Progenitor cell of endocrine pancreas (in vitro differentiated cells): ENCODE results near the gene ABCA1. TPM values are rescaled to one million over a fixed set of nuclear protein-coding genes. Genes with fewer than 3 reads are reported as not detected.
"Not testable (repeated sequence)": the region's sequence is repeated elsewhere in the genome, so short reads cannot be mapped to it uniquely, and the experiment has no call there.

Source experiments
- DNase-seq: peaks from one replicate; pipeline ENCODE4 v3.0.0; 2021; ENCODE audit warnings: low spot score; ENCODE audit not compliant: unreplicated experiment
- H3K27ac Mint-ChIP-seq: 2 replicates; pipeline ENCODE4 v1.8.0; 2021; ENCODE audit warnings: mild to moderate bottlenecking, moderate library complexity, mixed read lengths
- H3K27me3 Mint-ChIP-seq: 2 replicates; pipeline ENCODE4 v1.8.0; 2021; ENCODE audit warnings: mixed read lengths
- H3K36me3 Mint-ChIP-seq: 2 replicates; pipeline ENCODE4 v1.8.0; 2022; ENCODE audit warnings: mixed read lengths; ENCODE audit not compliant: insufficient read depth
- H3K4me1 Mint-ChIP-seq: 2 replicates; pipeline ENCODE4 v1.8.0; 2021; ENCODE audit warnings: low read depth, mixed read lengths
- H3K4me3 Mint-ChIP-seq: 2 replicates; pipeline ENCODE4 v1.8.0; 2021; ENCODE audit warnings: low read depth, mild to moderate bottlenecking, moderate library complexity, mixed read lengths
- H3K9me3 Mint-ChIP-seq: 2 replicates; pipeline ENCODE4 v1.8.0; 2021; ENCODE audit warnings: low read depth, mixed read lengths
- CTCF ChIP-seq: fragments of 200-600 bp; sonication (generic); IDR thresholded peaks from one replicate; pipeline ENCODE4 v1.5.0; 2021; ENCODE audit warnings: antibody characterized with exemption, mild to moderate bottlenecking; ENCODE audit not compliant: unreplicated experiment
- long read RNA-seq: library from polyadenylated mRNA; unstranded; transcript quantifications from one replicate; pipeline ENCODE4 v2.0.0, GENCODE V29; 2020
- total RNA-seq: library from RNA; stranded (reverse); gene quantifications from 2 replicates; pipeline ENCODE4 v1.2.1, GENCODE V29; 2021

The ABCA1 gene
- total RNA-seq, result 34.1 and 41.1 TPM in 2 replicates
- long read RNA-seq, partial matches to known transcripts, result 17 of 27 reads
- long read RNA-seq, other reads (novel, unspliced or antisense), result 10 of 27 reads

DNA sequence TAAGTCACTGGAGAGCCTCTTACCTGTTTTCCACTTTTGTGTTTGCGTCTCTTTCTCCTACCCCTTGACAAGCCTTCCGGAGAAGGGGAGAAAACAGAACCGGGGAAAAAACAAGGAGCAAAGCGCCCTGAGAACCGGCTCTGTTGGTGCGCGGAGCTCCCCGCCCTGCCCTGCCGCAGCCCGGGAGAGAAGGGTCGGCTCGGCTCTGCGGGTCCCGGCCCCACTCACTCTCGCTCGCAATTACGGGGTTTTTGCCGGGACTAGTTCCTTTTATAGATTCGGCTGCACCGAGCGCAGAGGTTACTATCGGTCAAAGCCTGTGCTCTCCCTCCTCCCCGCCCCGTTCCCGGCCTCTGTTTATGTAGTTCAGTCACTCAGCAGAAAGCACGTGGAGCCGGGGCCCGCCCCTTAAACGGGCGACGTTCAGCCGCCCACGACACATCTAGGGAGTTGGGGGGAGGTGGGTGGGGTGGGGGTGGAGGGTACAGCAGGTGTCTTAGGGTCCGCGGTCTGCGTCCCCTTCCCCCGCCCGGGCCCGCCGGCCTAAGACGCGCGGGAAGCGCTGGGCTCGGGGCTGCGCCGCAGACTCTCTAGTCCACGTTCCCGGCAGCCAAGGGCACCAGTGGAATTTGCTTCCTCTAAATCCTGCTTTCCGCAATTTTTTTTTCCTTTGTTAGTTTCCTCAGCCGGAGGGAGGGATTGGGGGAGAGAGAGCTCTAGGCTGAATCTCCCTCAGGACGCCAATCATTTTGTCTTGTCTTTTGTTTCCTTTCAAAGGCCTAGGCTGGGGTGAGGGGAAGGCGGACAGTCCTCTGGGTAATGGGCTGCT, at the start of gene ABCA1:
Gene ABCA1 (minus strand): TSS at position 244 of the 829 bp plus-strand sequence. CDS start 24,476 bp downstream, outside the sequence.
- H3K9me3 Mint-ChIP-seq, result no peaks in the 10 kb centered on the region
- peak within 1 kb of the TSS; percentile 98 for H3K27ac Mint-ChIP-seq
- DNase-seq, result peak; percentile 84
- H3K27me3 Mint-ChIP-seq, result no peaks in the 10 kb centered on the region
- H3K4me1 Mint-ChIP-seq, result peaks cover 18% of the 10 kb centered on the region
- peak within 1 kb of the TSS; percentile 92 for H3K4me3 Mint-ChIP-seq
- TF ChIP-seq CTCF, result no peak
- H3K36me3 Mint-ChIP-seq, result no peaks in the 10 kb centered on the region

GRCh38 chr9:104977580-104977979, 49.6 kb upstream of the ABCA1 start:
- no peaks in the 10 kb centered on the region for H3K27me3 Mint-ChIP-seq
- no peak overlapping the region for H3K4me3 Mint-ChIP-seq
- no peaks in the 10 kb centered on the region for H3K36me3 Mint-ChIP-seq
- no peaks in the 10 kb centered on the region for H3K9me3 Mint-ChIP-seq
- DNase-seq, result no peak
- peaks cover 4% of the 10 kb centered on the region for H3K4me1 Mint-ChIP-seq
- TF ChIP-seq CTCF, result no peak
- no peak overlapping the region for H3K27ac Mint-ChIP-seq

DNA sequence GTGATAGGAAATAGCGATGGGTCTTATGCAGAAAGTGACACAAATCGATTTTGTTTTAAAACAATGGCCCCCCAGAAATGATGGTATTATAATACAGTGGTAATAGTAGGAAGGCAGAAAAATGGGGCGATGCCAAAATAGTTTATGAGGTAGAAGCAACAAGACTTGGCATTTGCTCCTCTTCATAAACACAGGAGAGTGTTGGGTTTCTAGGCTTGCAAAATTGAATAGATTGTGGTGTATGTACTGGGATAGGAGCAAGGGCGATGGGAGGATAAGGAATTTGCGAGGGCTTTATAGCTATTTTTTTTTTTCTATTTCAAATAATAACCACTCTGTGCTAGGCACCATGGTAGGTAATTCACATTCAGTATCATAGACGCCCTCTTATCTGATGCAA, 49.2 kb upstream of the ABCA1 start:
- no peaks in the 10 kb centered on the region for H3K36me3 Mint-ChIP-seq

DNA sequence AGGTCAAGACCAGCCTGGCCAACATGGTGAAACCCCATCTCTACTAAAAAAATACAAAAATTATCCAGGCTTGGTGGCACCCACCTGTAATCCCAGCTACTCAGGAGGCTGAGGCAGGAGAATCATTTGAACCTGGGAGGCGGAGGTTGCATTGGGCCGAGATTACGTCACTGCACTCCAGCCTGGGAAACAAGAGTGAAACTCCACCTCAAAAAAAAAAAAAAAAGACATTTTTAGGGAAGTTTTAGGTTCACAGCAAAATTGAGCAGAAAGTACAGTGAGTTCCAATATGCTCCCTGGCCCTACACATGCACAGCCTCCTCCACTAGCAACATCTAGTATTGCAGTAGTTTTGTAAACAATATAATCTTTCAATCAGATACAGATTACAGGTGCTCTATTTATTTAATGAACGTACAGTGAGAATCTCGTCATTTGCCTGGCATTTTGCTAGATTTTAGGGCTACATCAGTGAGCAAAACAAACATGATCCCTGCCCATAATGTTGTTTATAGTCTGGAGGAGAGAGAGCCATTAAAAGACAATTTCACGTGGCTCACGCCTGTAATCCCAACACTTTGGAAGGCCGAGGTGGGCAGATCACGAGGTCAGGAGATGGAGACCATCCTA, 48.1 kb upstream of the ABCA1 start:
- not testable (repeated sequence) for H3K9me3 Mint-ChIP-seq, H3K27me3 Mint-ChIP-seq, H3K4me3 Mint-ChIP-seq, H3K36me3 Mint-ChIP-seq, H3K4me1 Mint-ChIP-seq, DNase-seq, H3K27ac Mint-ChIP-seq

More for the DNA sequence above, 49.2 kb upstream of the ABCA1 start:
- H3K27me3 Mint-ChIP-seq, result no peaks in the 10 kb centered on the region
- no peak for TF ChIP-seq CTCF
- no peaks in the 10 kb centered on the region for H3K9me3 Mint-ChIP-seq
- H3K4me1 Mint-ChIP-seq, result peaks cover 8% of the 10 kb centered on the region
- H3K27ac Mint-ChIP-seq, result no peak overlapping the region
- no peak overlapping the region for H3K4me3 Mint-ChIP-seq
- DNase-seq, result no peak

DNA sequence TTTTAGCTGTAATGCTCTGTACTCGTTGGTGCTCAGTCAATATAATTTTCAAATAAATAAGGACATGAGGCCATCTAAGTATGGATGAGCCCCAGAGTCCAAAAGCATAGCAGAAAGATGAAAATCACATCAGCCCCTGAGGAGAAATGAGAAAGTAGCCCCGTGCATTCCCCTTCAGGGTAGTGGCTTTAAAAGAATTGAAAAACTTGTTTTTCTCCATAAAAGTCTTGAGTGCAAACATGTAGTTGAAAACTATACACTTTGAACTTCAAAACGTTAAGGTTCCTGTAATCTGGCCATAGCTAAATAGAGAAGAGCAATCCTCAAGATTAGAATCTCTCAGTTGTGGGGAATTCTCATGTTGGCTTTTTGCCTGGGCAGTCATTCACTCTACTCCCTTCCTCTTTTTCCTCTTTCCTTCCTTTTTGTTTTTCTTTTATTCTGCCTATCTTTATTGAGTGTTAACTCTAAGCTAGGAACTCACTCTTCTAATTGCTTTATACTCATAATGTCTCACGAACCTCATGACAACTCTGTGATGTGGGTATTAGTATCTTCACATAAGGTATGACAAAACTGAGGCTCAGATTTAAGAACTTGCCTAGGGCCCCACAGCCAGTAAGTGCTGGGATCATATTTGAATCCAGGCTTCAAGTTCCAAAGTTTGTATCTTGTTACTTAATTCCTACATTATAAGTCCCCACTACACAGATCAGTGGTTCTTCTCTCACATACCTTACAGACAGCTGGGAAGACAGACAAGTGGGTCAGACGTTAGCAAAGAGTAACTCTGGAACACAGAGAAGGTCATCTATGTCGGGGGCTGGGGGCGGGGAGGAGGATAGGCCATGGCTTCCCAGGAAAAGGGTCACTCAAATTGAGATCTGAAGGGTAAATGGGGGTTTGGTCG, 46.4 kb upstream of the ABCA1 start:
- H3K4me3 Mint-ChIP-seq, result no peak overlapping the region
- H3K27ac Mint-ChIP-seq, result no peak overlapping the region
- H3K27me3 Mint-ChIP-seq, result peaks cover 3% of the 10 kb centered on the region
- H3K9me3 Mint-ChIP-seq, result no peaks in the 10 kb centered on the region
- no peaks in the 10 kb centered on the region for H3K36me3 Mint-ChIP-seq
- TF ChIP-seq CTCF, result no peak
- peaks cover 8% of the 10 kb centered on the region for H3K4me1 Mint-ChIP-seq
- DNase-seq, result no peak
